Measurements from ENCODE around the gene DNAH12.

DNA sequence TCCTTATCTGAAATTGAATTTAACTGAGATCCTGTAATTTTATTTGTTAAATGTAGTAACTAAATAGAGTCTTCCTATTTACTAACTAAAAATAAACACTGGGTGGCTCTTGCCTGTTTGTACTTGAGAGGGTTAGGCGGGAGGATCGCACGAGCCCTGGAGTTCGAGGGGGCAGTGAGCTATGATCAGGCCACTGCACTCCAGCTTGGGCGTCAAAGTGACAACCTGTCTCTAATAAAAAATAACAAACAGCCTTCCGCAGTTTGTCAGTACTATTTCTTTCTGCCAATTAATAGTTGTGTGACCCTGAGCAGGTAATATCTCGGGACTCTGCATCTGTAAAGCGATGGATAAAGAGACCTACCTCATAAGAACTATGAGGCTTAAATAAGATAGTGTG is 11.2 kb upstream of the DNAH12 start:
- TF ChIP-seq, protein P1, sequence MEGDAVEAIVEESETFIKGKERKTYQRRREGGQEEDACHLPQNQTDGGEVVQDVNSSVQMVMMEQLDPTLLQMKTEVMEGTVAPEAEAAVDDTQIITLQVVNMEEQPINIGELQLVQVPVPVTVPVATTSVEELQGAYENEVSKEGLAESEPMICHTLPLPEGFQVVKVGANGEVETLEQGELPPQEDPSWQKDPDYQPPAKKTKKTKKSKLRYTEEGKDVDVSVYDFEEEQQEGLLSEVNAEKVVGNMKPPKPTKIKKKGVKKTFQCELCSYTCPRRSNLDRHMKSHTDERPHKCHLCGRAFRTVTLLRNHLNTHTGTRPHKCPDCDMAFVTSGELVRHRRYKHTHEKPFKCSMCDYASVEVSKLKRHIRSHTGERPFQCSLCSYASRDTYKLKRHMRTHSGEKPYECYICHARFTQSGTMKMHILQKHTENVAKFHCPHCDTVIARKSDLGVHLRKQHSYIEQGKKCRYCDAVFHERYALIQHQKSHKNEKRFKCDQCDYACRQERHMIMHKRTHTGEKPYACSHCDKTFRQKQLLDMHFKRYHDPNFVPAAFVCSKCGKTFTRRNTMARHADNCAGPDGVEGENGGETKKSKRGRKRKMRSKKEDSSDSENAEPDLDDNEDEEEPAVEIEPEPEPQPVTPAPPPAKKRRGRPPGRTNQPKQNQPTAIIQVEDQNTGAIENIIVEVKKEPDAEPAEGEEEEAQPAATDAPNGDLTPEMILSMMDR (conservative IDR thresholded peaks at IDR 0.05; ENCODE audit: low read length) = no peak
- TF ChIP-seq EZH2phosphoT487 (IDR thresholded peaks at IDR 0.05; ENCODE audit: borderline replicate concordance, low read depth, low read length) = no peak

Measured in OCI-LY7 (cell line).